AML-193 (cell line): ENCODE data around the gene MORN1.

Experiments used
- DNase-seq, 2 experiments: peaks; one replicate each; lab custom pipeline; 2025; lab: John Stamatoyannopoulos, UW

Gene MORN1

DNA sequence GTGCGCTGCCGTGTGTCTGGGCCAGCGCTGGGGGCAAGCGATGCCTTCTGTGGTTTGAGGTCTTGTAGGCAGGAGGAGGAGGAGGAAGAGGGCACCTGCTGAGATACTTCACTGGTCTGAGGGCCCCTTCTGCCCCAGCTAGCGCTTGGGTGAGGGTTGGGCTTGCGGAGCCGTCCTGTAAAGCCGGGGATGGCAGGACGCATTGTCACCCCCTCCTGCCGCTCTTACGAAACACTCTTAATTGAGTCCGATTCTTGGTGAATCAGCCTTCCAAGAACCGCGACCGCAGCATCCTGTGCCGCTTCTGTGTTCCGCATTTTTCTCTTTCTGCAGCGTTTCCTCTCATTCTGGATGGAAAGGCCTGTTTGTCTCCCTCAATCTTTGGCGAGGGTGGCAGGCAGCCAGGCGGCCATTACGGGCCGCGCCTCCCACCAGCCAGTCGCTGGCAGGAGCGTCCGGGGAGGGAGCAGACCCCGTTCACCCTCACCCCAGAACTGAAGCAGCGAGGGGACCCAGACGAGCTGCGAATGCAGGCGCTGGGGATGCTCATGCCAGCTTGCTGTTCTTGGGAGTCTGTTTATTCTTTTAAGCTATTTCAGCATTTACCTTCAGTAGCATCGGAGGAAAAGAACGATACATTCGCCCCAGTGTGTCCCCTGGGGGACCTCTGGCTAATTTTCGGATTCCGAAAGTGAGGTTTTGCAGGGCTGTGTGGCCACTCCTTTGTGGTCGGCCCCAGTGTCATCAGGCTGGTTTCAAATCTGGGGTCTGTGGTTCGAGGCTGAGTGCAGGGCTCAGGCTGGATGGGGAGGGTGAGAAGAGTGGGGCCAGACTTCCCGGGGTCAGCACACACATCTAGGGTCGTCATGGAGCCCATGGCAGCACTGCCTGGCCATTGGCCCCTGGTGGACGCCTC, 100.5 kb downstream of the MORN1 start:
- DNase-seq = peak; percentile 99

GRCh38 chr1:2290171-2290578, 101.2 kb downstream of the MORN1 start:
- peak; percentile 39 to 62 for DNase-seq

GRCh38 chr1:2289607-2290006, 101.7 kb downstream of the MORN1 start:
- no peak for DNase-seq

- DNase-seq = no peak
Observed at GRCh38 chr1:2288816-2289536, 102.4 kb downstream of the MORN1 start.

- DNase-seq = no peak
Observed at GRCh38 chr1:2288311-2288710, 103.0 kb downstream of the MORN1 start.

GRCh38 chr1:2287649-2288048, 103.7 kb downstream of the MORN1 start:
- DNase-seq = no peak

DNA sequence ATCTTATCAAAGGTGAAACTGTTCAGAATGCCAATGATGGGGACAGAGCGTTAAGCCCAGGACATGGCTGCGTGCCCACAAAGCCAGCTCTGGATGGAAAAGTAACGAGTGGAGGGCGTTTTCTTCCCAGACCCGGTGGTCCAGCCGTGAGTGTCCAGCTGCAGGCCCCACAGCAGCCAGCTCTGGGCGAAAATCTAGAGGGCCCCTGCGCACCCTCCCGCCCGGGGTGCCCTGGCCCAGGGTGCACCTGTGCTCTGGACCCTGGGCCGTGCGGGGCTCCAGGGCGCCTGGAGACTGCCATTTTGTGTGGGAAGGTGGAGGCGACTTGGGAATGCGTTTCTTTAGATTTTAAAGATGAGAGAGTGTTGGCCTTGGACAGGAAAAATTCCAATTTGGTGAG, 104.4 kb downstream of the MORN1 start:
- DNase-seq = no peak

- no peak for DNase-seq
Observed at GRCh38 chr1:2284932-2285331, 106.4 kb downstream of the MORN1 start.

DNA sequence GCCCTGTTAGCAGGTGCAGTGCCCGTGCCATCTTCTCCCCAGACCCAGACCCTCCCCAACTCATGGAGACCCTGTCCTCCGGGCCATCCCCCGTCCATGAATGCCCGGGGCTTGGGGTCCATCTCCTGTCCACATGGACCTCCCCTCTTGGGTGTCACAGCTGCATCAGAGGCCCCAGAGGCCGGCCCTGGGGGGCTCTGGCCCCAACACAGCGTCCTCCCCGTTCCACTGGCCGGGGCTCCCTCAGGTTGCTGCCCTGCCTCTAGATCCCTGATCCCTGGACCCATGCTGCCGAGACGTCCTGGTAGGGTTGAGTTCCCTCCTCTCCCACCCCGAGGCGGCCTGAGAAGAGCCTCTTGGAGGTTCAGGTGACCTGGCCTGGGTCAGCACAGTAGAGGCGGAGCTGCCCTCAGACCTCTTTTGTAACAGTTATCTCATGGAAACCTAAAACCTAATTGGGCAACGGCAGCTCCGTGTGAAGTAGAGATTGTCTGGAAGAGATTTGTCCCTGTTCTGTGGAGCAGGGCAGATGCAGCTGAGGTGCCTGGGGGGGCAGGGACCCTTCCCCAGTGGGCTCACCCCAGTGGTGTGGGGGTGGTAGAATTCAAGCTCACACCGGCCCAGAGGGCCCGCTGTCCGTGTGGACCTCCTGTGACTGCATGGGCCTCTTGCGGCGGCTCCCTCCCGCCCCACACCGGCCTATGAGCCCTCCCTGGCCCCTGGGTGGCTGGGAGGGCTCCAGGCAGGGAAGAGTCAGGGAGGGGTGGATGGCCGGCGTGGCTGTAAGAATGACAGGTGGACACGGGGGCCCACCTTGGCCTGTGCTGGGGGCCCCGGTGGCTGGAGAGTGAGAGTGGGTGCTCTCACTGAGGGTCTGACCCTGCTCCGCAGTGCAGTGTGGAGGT, 107.1 kb downstream of the MORN1 start:
- DNase-seq = no peak

DNA sequence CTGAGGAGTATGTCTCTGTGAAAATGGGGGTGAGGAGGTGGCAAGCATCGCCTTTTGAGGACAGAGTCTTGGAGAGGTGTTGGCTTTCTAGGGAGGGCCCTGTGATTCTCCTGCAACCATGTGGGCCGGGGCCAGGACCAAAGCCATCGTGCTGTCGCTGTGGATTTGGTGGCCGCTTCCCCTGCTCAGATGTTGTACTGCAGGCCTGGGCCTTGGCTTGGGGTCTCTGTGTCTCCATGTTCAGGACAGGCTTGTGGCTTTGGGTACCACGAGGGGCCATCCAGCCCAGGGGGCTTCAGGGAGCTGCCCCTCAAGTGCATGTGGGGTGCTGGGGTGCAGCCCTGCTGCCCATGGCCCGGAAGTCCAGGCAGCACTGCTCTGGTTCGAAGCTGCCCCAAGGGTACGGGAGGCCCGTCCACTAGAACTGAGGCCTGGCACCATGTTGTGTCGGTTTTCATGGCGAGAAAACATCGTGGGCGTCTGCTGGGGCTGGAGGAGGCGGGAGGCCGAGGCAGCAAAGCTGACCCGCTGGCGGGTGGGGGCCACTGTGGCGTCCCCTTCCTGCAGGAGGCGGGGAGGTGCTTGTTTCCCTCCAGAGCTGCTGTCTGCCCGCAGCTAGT, 107.9 kb downstream of the MORN1 start:
- no peak for DNase-seq

GRCh38 chr1:2282556-2283270, 108.6 kb downstream of the MORN1 start:
- DNase-seq = no peak

- DNase-seq = no peak
Observed at GRCh38 chr1:2279817-2280216, 111.5 kb downstream of the MORN1 start.

DNA sequence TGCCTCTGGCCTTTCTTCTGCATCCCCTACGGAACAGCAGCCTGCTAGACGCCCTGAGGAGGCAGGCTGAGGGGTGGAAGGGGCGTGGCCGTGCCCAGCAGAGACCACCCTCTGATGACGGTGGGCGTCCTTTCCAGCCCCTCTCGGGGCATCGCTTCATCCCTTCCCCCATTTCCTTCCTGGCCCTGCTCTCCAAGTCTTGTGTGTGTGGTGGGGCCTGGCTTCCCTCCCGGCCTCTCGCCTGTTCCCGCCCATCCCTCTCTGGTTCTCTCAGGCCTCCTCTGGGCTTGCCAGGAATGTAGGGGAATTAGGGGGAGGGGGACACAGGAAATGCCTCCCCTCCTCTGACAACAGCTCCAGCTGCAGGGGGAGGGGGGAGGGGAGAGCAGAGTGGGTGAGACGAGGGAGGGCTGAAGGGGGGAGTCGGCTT, 112.1 kb downstream of the MORN1 start:
- no peak for DNase-seq

DNA sequence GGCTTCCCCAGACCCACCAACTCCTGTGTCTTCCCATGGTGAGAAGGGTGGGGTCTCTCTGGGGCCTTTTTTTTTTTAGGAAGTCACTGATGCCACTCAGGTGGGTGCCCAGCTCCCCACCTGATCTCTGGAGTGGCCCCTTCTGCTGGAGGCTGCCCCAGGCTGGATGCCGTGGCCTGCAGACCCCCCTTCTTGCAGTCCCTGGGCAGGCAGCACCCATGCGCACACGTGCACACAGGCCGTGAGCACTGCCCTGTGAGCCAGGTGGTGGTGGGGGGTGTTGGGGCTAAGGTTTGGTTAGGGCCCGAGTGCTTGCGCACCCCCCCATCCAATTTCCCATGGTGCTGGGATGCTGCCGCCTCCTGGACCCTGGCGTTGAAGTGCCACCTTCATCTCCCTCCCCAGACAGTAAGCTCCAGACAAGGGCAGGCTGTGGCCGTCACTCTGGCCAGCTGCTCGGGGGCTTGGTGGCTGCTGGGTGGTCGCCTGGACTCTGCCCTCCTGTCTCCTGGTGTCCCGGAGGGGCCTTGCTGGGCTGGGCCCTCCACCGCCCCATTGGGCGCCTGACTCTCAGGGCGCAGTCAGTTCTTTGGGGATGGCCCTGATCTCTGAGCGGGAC, 112.7 kb downstream of the MORN1 start:
- DNase-seq = no peak

DNA sequence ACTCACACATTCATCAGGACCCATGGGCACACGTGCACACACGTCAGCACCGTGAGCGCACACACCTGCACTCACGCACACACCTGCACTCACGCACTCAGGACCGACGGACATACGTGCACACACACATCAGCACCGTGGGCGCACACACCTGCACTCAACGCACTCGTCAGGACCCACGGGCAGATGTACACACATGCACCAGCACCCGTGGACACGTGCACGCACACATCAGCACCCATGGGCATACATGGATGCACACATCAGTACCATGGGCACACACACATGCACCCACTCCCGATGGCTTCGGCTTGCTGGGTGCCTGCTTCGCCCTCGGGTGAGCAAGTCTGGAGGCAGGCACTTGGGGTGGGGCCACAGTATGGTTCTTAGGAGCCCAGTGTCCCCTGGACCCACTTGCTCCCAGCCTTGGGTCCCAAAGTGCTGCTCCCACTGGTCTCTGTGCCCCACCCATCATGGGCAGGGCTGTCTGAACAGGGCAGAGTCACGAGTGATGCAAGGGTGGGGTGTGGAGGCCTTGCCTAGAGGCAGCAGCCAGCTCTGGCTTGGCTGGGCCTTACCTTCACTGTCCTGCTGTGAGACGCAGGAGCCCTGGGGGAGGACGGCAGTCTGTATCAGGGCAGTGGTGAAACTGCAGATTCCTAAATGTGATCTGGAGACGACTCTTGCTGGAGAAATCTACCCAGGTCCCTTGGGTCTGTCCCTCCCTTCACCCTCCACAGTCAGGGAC, 113.4 kb downstream of the MORN1 start:
- DNase-seq = no peak

- DNase-seq = no peak
Observed at GRCh38 chr1:2276803-2277580, 114.4 kb downstream of the MORN1 start.

DNA sequence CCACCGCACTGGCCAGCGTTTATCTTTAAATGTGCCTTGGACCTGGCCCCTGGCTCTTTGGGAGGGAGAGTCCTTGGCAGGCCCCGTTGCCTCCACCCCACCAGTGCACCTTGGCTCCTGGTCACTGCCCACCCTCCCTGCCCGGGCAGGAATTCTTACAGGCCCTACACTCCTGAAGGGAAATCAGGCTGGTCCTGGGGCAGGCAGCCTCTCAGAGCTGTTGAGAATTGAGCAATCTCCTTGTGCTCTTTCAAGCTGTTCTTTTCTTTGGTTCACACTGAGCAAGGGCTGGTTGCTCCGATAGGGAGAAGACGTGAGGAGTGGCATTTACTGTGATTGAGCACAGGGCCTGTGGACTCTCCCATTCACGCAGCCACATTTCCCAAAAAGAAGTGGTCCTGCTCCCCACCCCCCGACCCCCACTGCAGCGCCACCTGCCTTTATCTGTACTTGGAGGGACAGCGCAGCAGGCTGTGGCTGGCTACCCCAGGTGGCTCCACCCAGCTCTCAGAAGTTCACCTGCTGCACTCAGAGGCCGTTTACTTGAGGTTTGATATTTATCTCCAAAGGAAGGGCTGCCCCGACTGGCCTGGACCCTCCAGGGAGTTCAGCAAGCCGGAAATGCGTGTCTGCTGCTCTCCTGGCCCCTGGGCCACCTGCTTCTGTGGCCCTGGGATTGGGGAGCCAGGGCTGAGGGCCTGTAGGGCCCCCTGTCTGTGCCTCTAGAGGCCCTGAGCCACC, 115.4 kb downstream of the MORN1 start:
- peak; percentile 24 to 31 for DNase-seq

DNA sequence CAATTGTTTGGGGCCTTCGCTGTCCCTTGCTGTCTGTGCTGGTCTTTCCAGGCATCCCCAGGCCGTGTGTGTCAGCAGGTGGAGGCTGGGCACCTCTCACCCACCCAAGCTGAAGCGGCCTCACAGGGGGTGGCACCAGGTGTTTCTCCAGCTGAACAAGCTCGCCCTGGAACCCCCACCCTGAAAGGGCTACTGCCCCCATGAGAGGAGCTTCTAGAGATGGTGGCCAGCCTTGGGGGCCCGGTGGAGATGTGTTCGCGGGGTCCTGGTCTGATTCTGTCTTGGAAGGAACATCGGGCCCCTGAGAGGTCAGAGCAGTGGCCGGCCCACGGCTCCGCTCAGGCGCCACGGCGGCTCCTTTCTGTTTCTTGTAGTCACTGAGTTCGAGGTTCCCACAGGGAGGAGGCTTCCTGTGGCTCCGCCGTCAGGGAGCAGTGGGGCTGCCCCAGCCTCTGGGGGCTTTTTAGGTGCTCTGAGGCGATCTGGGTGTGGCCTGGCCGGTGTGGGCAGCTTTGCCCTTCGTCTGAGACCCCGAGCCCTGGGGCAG, 116.4 kb downstream of the MORN1 start:
- no peak for DNase-seq
